Measurements from ENCODE around the gene PAX1.

The PAX1 gene

GRCh38 chr20:21681922-21682318, 23.5 kb upstream of the PAX1 start:
- Histone ChIP-seq H3K27ac (ENCODE audit: low read length) (no peak overlapping the region), H3K4me3 (ENCODE audit: low read depth in 1 of 2, low read length in 2 of 2) (peak overlapping the region in 1 of 2 donors; percentile 50), H3K9me3 (ENCODE audit: control insufficient read depth in 1 of 2, low read length in 2 of 2) (no peaks in the 10 kb centered on the region), H3K4me1 (ENCODE audit: control insufficient read depth in 1 of 2, insufficient read depth in 2 of 2, low read length in 2 of 2) (peaks cover 0 to 6% of the 10 kb centered on the region in 2 donors), H3K27me3 (ENCODE audit: low read depth, low read length) (no peaks in the 10 kb centered on the region), H3K36me3 (ENCODE audit: control insufficient read depth in 1 of 2, insufficient read depth in 2 of 2, low read length in 2 of 2) (no peaks in the 10 kb centered on the region)

GRCh38 chr20:21682521-21682954, 22.9 kb upstream of the PAX1 start:
- H3K27me3 ChIP-seq (ENCODE audit: low read depth, low read length) = no peaks in the 10 kb centered on the region
- no peak overlapping the region for H3K27ac ChIP-seq (ENCODE audit: low read length)
- no peaks in the 10 kb centered on the region for H3K36me3 ChIP-seq (ENCODE audit: control insufficient read depth in 1 of 2, insufficient read depth in 2 of 2, low read length in 2 of 2)
- H3K4me3 ChIP-seq (ENCODE audit: low read depth in 1 of 2, low read length in 2 of 2) = peak overlapping the region in 1 of 2 donors; percentile 50
- H3K4me1 ChIP-seq (ENCODE audit: control insufficient read depth in 1 of 2, insufficient read depth in 2 of 2, low read length in 2 of 2) = peaks cover 0 to 6% of the 10 kb centered on the region in 2 donors
- no peaks in the 10 kb centered on the region for H3K9me3 ChIP-seq (ENCODE audit: control insufficient read depth in 1 of 2, low read length in 2 of 2)

GRCh38 chr20:21684671-21685070, 20.8 kb upstream of the PAX1 start:
- H3K27me3 ChIP-seq (ENCODE audit: low read depth, low read length) = no peaks in the 10 kb centered on the region
- no peaks in the 10 kb centered on the region for H3K36me3 ChIP-seq (ENCODE audit: control insufficient read depth in 1 of 2, insufficient read depth in 2 of 2, low read length in 2 of 2)
- no peaks in the 10 kb centered on the region for H3K9me3 ChIP-seq (ENCODE audit: control insufficient read depth in 1 of 2, low read length in 2 of 2)
- H3K4me3 ChIP-seq (ENCODE audit: low read depth in 1 of 2, low read length in 2 of 2) = no peak overlapping the region
- peaks cover 0 to 6% of the 10 kb centered on the region in 2 donors for H3K4me1 ChIP-seq (ENCODE audit: control insufficient read depth in 1 of 2, insufficient read depth in 2 of 2, low read length in 2 of 2)
- H3K27ac ChIP-seq (ENCODE audit: low read length) = no peak overlapping the region

- Histone ChIP-seq H3K9me3 (ENCODE audit: control insufficient read depth in 1 of 2, low read length in 2 of 2) (no peaks in the 10 kb centered on the region), H3K4me1 (ENCODE audit: control insufficient read depth in 1 of 2, insufficient read depth in 2 of 2, low read length in 2 of 2) (peaks cover 0 to 6% of the 10 kb centered on the region in 2 donors), H3K4me3 (ENCODE audit: low read depth in 1 of 2, low read length in 2 of 2) (no peak overlapping the region), H3K27me3 (ENCODE audit: low read depth, low read length) (no peaks in the 10 kb centered on the region), H3K36me3 (ENCODE audit: control insufficient read depth in 1 of 2, insufficient read depth in 2 of 2, low read length in 2 of 2) (no peaks in the 10 kb centered on the region), H3K27ac (ENCODE audit: low read length) (no peak overlapping the region)
Observed at GRCh38 chr20:21685981-21686380, 19.5 kb upstream of the PAX1 start.

GRCh38 chr20:21693322-21693721, 12.1 kb upstream of the PAX1 start:
- H3K9me3 ChIP-seq (ENCODE audit: control insufficient read depth in 1 of 2, low read length in 2 of 2) = no peaks in the 10 kb centered on the region
- no peaks in the 10 kb centered on the region for H3K36me3 ChIP-seq (ENCODE audit: control insufficient read depth in 1 of 2, insufficient read depth in 2 of 2, low read length in 2 of 2)
- H3K4me1 ChIP-seq (ENCODE audit: control insufficient read depth in 1 of 2, insufficient read depth in 2 of 2, low read length in 2 of 2) = no peaks in the 10 kb centered on the region
- no peak overlapping the region for H3K27ac ChIP-seq (ENCODE audit: low read length)
- peaks cover 11% of the 10 kb centered on the region for H3K27me3 ChIP-seq (ENCODE audit: low read depth, low read length)
- H3K4me3 ChIP-seq (ENCODE audit: low read depth in 1 of 2, low read length in 2 of 2) = no peak overlapping the region

GRCh38 chr20:21698494-21699215, 6.8 kb upstream of the PAX1 start:
- Histone ChIP-seq H3K4me1 (ENCODE audit: control insufficient read depth in 1 of 2, insufficient read depth in 2 of 2, low read length in 2 of 2) (peaks cover 0 to 12% of the 10 kb centered on the region in 2 donors), H3K9me3 (ENCODE audit: control insufficient read depth in 1 of 2, low read length in 2 of 2) (no peaks in the 10 kb centered on the region), H3K4me3 (ENCODE audit: low read depth in 1 of 2, low read length in 2 of 2) (no peak overlapping the region), H3K27ac (ENCODE audit: low read length) (no peak overlapping the region), H3K36me3 (ENCODE audit: control insufficient read depth in 1 of 2, insufficient read depth in 2 of 2, low read length in 2 of 2) (no peaks in the 10 kb centered on the region), H3K27me3 (ENCODE audit: low read depth, low read length) (peaks cover 48% of the 10 kb centered on the region)

- Histone ChIP-seq H3K27ac (ENCODE audit: low read length) (no peak overlapping the region), H3K27me3 (ENCODE audit: low read depth, low read length) (peaks cover 53% of the 10 kb centered on the region), H3K4me3 (ENCODE audit: low read depth in 1 of 2, low read length in 2 of 2) (no peak overlapping the region)
Observed at GRCh38 chr20:21699216-21699508, 6.3 kb upstream of the PAX1 start.

GRCh38 chr20:21701171-21701876, 4.1 kb upstream of the PAX1 start:
- peaks cover 65% of the 10 kb centered on the region for H3K27me3 ChIP-seq (ENCODE audit: low read depth, low read length)
- H3K4me1 ChIP-seq (ENCODE audit: control insufficient read depth in 1 of 2, insufficient read depth in 2 of 2, low read length in 2 of 2) = peaks cover 0 to 20% of the 10 kb centered on the region in 2 donors
- H3K27ac ChIP-seq (ENCODE audit: low read length) = no peak overlapping the region
- no peaks in the 10 kb centered on the region for H3K36me3 ChIP-seq (ENCODE audit: control insufficient read depth in 1 of 2, insufficient read depth in 2 of 2, low read length in 2 of 2)
- no peaks in the 10 kb centered on the region for H3K9me3 ChIP-seq (ENCODE audit: control insufficient read depth in 1 of 2, low read length in 2 of 2)
- no peak overlapping the region for H3K4me3 ChIP-seq (ENCODE audit: low read depth in 1 of 2, low read length in 2 of 2)

More at GRCh38 chr20:21699216-21699508, 6.3 kb upstream of the PAX1 start:
- Histone ChIP-seq H3K9me3 (ENCODE audit: control insufficient read depth in 1 of 2, low read length in 2 of 2) (no peaks in the 10 kb centered on the region), H3K4me1 (ENCODE audit: control insufficient read depth in 1 of 2, insufficient read depth in 2 of 2, low read length in 2 of 2) (peaks cover 0 to 14% of the 10 kb centered on the region in 2 donors), H3K36me3 (ENCODE audit: control insufficient read depth in 1 of 2, insufficient read depth in 2 of 2, low read length in 2 of 2) (no peaks in the 10 kb centered on the region)

- Histone ChIP-seq H3K36me3 (ENCODE audit: control insufficient read depth in 1 of 2, insufficient read depth in 2 of 2, low read length in 2 of 2) (no peaks in the 10 kb centered on the region), H3K4me3 (ENCODE audit: low read depth in 1 of 2, low read length in 2 of 2) (no peak overlapping the region), H3K9me3 (ENCODE audit: control insufficient read depth in 1 of 2, low read length in 2 of 2) (no peaks in the 10 kb centered on the region), H3K4me1 (ENCODE audit: control insufficient read depth in 1 of 2, insufficient read depth in 2 of 2, low read length in 2 of 2) (peaks cover 0 to 25% of the 10 kb centered on the region in 2 donors), H3K27me3 (ENCODE audit: low read depth, low read length) (peaks cover 66% of the 10 kb centered on the region), H3K27ac (ENCODE audit: low read length) (no peak overlapping the region)
Observed at GRCh38 chr20:21702016-21702415, 3.4 kb upstream of the PAX1 start.

GRCh38 chr20:21702553-21703470, 2.7 kb upstream of the PAX1 start:
- Histone ChIP-seq H3K27ac (ENCODE audit: low read length) (no peak overlapping the region), H3K4me3 (ENCODE audit: low read depth in 1 of 2, low read length in 2 of 2) (peak overlapping the region; percentile 26 to 52), H3K36me3 (ENCODE audit: control insufficient read depth in 1 of 2, insufficient read depth in 2 of 2, low read length in 2 of 2) (no peaks in the 10 kb centered on the region), H3K27me3 (ENCODE audit: low read depth, low read length) (peaks cover 70% of the 10 kb centered on the region), H3K9me3 (ENCODE audit: control insufficient read depth in 1 of 2, low read length in 2 of 2) (no peaks in the 10 kb centered on the region), H3K4me1 (ENCODE audit: control insufficient read depth in 1 of 2, insufficient read depth in 2 of 2, low read length in 2 of 2) (peaks cover 0 to 25% of the 10 kb centered on the region in 2 donors)

All from muscle layer of duodenum (tissue), 2 donors.